GM12864 (cell line): Measurements from ENCODE around the gene DACH1.

Experiments
- DNase-seq: peaks from one replicate; pipeline ENCODE4 v3.0.0-alpha.2; 2011; ENCODE audit warnings: low read depth
- H3K4me3 ChIP-seq: 2 replicates; pipeline ENCODE4 v1.5.1; 2011; ENCODE audit warnings: mild to moderate bottlenecking, low read depth, low read length, control low read depth
- CTCF ChIP-seq: IDR thresholded peaks from 2 replicates; pipeline ENCODE4 v1.5.1; 2011; ENCODE audit warnings: low read depth, mild to moderate bottlenecking, moderate library complexity, low read length, control low read depth, inconsistent platforms; ENCODE audit errors: missing control alignments

The DACH1 gene

GRCh38 chr13:71701741-71702140 is 165.3 kb downstream of the DACH1 start:
- DNase-seq = no peak
- no peak for TF ChIP-seq CTCF
- H3K4me3 ChIP-seq = no peak overlapping the region

- H3K4me3 ChIP-seq = no peak overlapping the region
- no peak for DNase-seq
- no peak for TF ChIP-seq CTCF
Observed at GRCh38 chr13:71699342-71699741, 167.7 kb downstream of the DACH1 start.

GRCh38 chr13:71695662-71696061 is 171.3 kb downstream of the DACH1 start:
- no peak overlapping the region for H3K4me3 ChIP-seq
- TF ChIP-seq CTCF = no peak
- DNase-seq = no peak

- no peak for DNase-seq
- H3K4me3 ChIP-seq = no peak overlapping the region
- no peak for TF ChIP-seq CTCF
Observed at GRCh38 chr13:71685072-71685471, 181.9 kb downstream of the DACH1 start.

GRCh38 chr13:71681901-71682613 is 184.9 kb downstream of the DACH1 start:
- DNase-seq = no peak
- H3K4me3 ChIP-seq = no peak overlapping the region
- TF ChIP-seq CTCF = no peak

- no peak overlapping the region for H3K4me3 ChIP-seq
- TF ChIP-seq CTCF = no peak
- DNase-seq = no peak
Observed at GRCh38 chr13:71677124-71677523, 189.9 kb downstream of the DACH1 start.

- no peak for DNase-seq
- TF ChIP-seq CTCF = no peak
- H3K4me3 ChIP-seq = no peak overlapping the region
Observed at GRCh38 chr13:71672512-71672911, 194.5 kb downstream of the DACH1 start.
